Panc1 (cell line): ENCODE data around the gene ZFP92.

Experiments
- POLR2AphosphoS5 ChIP-seq: IDR thresholded peaks from 2 replicates; pipeline ENCODE4 v1.6.1; 2012; ENCODE audit warnings: mild to moderate bottlenecking, low read depth, low read length, moderate library complexity
- TCF7L2 ChIP-seq: IDR thresholded peaks from 2 replicates; pipeline ENCODE4 v1.6.1; 2011; ENCODE audit warnings: mild to moderate bottlenecking, low read depth, low read length, inconsistent platforms
- TF ChIP-seq, protein P1 (sequence below): fragments of 450-650 bp; IDR thresholded peaks from 2 replicates; pipeline ENCODE4 v1.5.1; 2017; ENCODE audit warnings: mild to moderate bottlenecking
- TF ChIP-seq, protein P2 (sequence below), 2 experiments: IDR thresholded peaks; 2 replicates each; pipeline ENCODE4 v1.6.1; 2011 to 2012; ENCODE audit warnings: low read depth in 2 of 2, control low read depth in 1 of 2, low read length in 1 of 2, mild to moderate bottlenecking in 1 of 2, moderate library complexity in 1 of 2; ENCODE audit not compliant: insufficient read depth in 1 of 2

- TF ChIP-seq, protein P1, sequence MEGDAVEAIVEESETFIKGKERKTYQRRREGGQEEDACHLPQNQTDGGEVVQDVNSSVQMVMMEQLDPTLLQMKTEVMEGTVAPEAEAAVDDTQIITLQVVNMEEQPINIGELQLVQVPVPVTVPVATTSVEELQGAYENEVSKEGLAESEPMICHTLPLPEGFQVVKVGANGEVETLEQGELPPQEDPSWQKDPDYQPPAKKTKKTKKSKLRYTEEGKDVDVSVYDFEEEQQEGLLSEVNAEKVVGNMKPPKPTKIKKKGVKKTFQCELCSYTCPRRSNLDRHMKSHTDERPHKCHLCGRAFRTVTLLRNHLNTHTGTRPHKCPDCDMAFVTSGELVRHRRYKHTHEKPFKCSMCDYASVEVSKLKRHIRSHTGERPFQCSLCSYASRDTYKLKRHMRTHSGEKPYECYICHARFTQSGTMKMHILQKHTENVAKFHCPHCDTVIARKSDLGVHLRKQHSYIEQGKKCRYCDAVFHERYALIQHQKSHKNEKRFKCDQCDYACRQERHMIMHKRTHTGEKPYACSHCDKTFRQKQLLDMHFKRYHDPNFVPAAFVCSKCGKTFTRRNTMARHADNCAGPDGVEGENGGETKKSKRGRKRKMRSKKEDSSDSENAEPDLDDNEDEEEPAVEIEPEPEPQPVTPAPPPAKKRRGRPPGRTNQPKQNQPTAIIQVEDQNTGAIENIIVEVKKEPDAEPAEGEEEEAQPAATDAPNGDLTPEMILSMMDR: no peak
- TF ChIP-seq POLR2AphosphoS5 (no peak), TCF7L2 (no peak)
- TF ChIP-seq, protein P2, sequence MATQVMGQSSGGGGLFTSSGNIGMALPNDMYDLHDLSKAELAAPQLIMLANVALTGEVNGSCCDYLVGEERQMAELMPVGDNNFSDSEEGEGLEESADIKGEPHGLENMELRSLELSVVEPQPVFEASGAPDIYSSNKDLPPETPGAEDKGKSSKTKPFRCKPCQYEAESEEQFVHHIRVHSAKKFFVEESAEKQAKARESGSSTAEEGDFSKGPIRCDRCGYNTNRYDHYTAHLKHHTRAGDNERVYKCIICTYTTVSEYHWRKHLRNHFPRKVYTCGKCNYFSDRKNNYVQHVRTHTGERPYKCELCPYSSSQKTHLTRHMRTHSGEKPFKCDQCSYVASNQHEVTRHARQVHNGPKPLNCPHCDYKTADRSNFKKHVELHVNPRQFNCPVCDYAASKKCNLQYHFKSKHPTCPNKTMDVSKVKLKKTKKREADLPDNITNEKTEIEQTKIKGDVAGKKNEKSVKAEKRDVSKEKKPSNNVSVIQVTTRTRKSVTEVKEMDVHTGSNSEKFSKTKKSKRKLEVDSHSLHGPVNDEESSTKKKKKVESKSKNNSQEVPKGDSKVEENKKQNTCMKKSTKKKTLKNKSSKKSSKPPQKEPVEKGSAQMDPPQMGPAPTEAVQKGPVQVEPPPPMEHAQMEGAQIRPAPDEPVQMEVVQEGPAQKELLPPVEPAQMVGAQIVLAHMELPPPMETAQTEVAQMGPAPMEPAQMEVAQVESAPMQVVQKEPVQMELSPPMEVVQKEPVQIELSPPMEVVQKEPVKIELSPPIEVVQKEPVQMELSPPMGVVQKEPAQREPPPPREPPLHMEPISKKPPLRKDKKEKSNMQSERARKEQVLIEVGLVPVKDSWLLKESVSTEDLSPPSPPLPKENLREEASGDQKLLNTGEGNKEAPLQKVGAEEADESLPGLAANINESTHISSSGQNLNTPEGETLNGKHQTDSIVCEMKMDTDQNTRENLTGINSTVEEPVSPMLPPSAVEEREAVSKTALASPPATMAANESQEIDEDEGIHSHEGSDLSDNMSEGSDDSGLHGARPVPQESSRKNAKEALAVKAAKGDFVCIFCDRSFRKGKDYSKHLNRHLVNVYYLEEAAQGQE (IDR thresholded peaks at IDR 0.05; ENCODE audit: insufficient read depth in 1 of 2, low read depth in 2 of 2, low read length in 1 of 2): no peak
Measured at GRCh38 chrX:153412746-153413720, 1.8 kb downstream of the ZFP92 start.
